Suprapubic skin (tissue), 4 donors: ENCODE measurements around the gene EPSTI1. TPM values are rescaled to one million over a fixed set of nuclear protein-coding genes. Genes with fewer than 3 reads are reported as not detected.

Source experiments
- DNase-seq, 2 donors: peaks; one replicate each; pipeline ENCODE4 v3.0.0-alpha.2; 2019; ENCODE audit warnings: low spot score in 2 of 2
- H3K27ac ChIP-seq: fragments of 200-600 bp; sonication (generic); one replicate; pipeline ENCODE4 v1.5.1; 2019
- H3K27me3 ChIP-seq: fragments of 200-600 bp; sonication (generic); one replicate; pipeline ENCODE4 v1.5.1; 2019
- H3K36me3 ChIP-seq: fragments of 200-600 bp; sonication (generic); one replicate; pipeline ENCODE4 v1.5.1; 2019
- H3K4me1 ChIP-seq: fragments of 200-600 bp; sonication (generic); one replicate; pipeline ENCODE4 v1.5.1; 2019
- H3K4me3 ChIP-seq: fragments of 200-600 bp; sonication (generic); one replicate; pipeline ENCODE4 v1.5.1; 2019; ENCODE audit warnings: mild to moderate bottlenecking
- H3K9me3 ChIP-seq: fragments of 200-600 bp; sonication (generic); one replicate; pipeline ENCODE4 v1.5.1; 2019
- EP300 ChIP-seq: sonication (generic); formaldehyde crosslinking; IDR thresholded peaks from one replicate; pipeline ENCODE4 v1.6.1; 2017; ENCODE audit warnings: antibody characterized with exemption
- POLR2A ChIP-seq, 2 donors: fragments of 450-650 bp; IDR thresholded peaks; one replicate each; pipeline ENCODE4 v1.6.1; 2017; ENCODE audit warnings: antibody characterized with exemption in 2 of 2, mild to moderate bottlenecking in 2 of 2, moderate library complexity in 2 of 2
- POLR2AphosphoS5 ChIP-seq, 3 donors: sonication (generic); formaldehyde crosslinking; IDR thresholded peaks; one replicate each; pipeline ENCODE4 v1.6.1; 2017; ENCODE audit warnings: antibody characterized with exemption in 3 of 3
- whole genome bisulfite sequencing: methylation state at CpG from one replicate; pipeline ENCODE4 v1.1.5; 2018; 5-methylcytosine and 5-hydroxymethylcytosine counted together
- total RNA-seq, 4 donors: library from RNA; depleted of rRNA; stranded (reverse); fragments of >200 nt; gene quantifications; one replicate each; pipeline ENCODE4 v1.1.0, GENCODE V29; 2016
- TF ChIP-seq, protein P1 (sequence below), 2 donors: fragments of 200-600 bp in 1 of 2; fragments of 450-650 bp in 1 of 2; sonication (generic) in 1 of 2; IDR thresholded peaks; one replicate each; pipeline ENCODE4 v1.5.1; 2016 to 2019; ENCODE audit warnings: antibody characterized with exemption in 2 of 2, mild to moderate bottlenecking in 1 of 2, moderate library complexity in 1 of 2

Gene EPSTI1
- total RNA-seq, 4 donors from 2014 or later: 0.53 to 2.7 (median 1.1) TPM

DNA sequence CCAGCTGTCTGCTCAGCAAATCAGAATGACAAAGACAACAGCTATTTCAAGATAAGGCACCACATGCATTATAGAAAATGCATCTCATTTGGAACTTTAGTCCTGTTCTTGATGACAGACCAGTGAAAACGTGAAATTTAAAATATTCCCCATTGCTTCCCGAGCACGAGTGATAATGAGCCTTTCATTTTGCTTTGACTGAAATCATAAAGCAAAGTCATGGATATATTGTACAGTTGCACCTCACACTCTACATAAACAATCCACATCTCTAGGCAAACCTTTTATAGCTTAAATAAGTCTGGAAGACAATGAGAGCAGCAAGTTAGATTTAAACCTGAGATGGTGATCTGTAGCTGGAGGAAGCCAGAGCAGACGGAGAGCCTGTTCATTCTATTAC lies 131.6 kb downstream of the EPSTI1 start:
- 90% methylated on average over 4 of the region's 4 CpGs for WGBS

DNA sequence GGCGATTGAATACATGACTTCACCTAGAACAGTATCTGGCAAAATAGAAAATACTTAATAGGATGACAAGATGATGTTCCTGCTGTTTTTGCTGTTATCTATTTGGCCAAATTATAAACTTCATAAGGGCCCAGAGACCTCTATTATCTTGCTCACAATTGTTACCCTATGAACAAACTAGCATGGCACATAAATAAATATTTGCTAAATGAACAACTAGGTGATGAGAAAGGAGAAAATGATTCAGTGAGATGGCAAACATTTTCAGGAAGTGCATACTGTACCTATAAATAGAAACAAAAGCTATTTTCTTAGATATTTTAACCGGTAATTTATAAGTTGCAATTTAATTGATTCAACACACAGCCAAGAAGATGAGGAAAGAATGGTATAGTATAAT lies 132.3 kb downstream of the EPSTI1 start:
- no peak overlapping the region for H3K27ac ChIP-seq
- no peaks in the 10 kb centered on the region for H3K36me3 ChIP-seq
- no peak overlapping the region for H3K4me3 ChIP-seq
- DNase-seq: no peak
- no peaks in the 10 kb centered on the region for H3K4me1 ChIP-seq
- 60% methylated on average over 2 of the region's 2 CpGs for WGBS
- H3K27me3 ChIP-seq: no peaks in the 10 kb centered on the region
- H3K9me3 ChIP-seq: no peaks in the 10 kb centered on the region
- TF ChIP-seq POLR2AphosphoS5 (IDR thresholded peaks at IDR 0.05) (no peak), EP300 (no peak), POLR2A (IDR thresholded peaks at IDR 0.05) (no peak)
- TF ChIP-seq, protein P1, sequence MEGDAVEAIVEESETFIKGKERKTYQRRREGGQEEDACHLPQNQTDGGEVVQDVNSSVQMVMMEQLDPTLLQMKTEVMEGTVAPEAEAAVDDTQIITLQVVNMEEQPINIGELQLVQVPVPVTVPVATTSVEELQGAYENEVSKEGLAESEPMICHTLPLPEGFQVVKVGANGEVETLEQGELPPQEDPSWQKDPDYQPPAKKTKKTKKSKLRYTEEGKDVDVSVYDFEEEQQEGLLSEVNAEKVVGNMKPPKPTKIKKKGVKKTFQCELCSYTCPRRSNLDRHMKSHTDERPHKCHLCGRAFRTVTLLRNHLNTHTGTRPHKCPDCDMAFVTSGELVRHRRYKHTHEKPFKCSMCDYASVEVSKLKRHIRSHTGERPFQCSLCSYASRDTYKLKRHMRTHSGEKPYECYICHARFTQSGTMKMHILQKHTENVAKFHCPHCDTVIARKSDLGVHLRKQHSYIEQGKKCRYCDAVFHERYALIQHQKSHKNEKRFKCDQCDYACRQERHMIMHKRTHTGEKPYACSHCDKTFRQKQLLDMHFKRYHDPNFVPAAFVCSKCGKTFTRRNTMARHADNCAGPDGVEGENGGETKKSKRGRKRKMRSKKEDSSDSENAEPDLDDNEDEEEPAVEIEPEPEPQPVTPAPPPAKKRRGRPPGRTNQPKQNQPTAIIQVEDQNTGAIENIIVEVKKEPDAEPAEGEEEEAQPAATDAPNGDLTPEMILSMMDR (IDR thresholded peaks at IDR 0.05): no peak

More for the DNA sequence above, 131.6 kb downstream of the EPSTI1 start:
- no peaks in the 10 kb centered on the region for H3K27me3 ChIP-seq
- H3K9me3 ChIP-seq: no peaks in the 10 kb centered on the region
- no peaks in the 10 kb centered on the region for H3K36me3 ChIP-seq
- H3K4me1 ChIP-seq: peaks cover 5% of the 10 kb centered on the region
- H3K4me3 ChIP-seq: no peak overlapping the region
- H3K27ac ChIP-seq: no peak overlapping the region
- no peak for TF ChIP-seq EP300
- no peak for TF ChIP-seq POLR2A (IDR thresholded peaks at IDR 0.05)
- no peak for TF ChIP-seq POLR2AphosphoS5 (IDR thresholded peaks at IDR 0.05)
- TF ChIP-seq, protein P1 (IDR thresholded peaks at IDR 0.05): no peak
- no peak for DNase-seq

DNA sequence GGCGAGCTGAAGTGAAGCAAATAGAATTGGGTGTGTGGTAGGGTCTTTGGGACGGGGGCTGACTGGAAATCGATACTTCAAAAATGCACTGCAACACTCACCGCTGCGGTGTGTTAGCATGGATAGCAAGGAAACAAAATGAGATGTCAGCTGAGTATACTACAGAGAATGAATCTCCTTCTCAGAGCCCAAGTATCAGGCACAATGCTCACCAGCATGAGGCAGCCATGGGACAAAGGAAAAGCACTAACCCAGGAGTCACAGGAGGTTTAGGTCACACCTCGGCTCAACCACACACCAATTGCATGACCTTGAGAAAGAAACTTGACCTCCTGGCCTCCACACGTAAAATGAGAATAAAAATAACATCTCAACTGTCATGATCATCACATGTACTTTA lies 136.6 kb downstream of the EPSTI1 start:
- H3K27ac ChIP-seq: no peak overlapping the region
- TF ChIP-seq POLR2A (IDR thresholded peaks at IDR 0.05) (no peak), POLR2AphosphoS5 (IDR thresholded peaks at IDR 0.05) (no peak)
- no peak for DNase-seq
- H3K4me1 ChIP-seq: no peaks in the 10 kb centered on the region
- no peak overlapping the region for H3K4me3 ChIP-seq
- H3K36me3 ChIP-seq: no peaks in the 10 kb centered on the region
- H3K27me3 ChIP-seq: no peaks in the 10 kb centered on the region
- no peaks in the 10 kb centered on the region for H3K9me3 ChIP-seq
- WGBS: 81% methylated on average over 7 of the region's 7 CpGs

DNA sequence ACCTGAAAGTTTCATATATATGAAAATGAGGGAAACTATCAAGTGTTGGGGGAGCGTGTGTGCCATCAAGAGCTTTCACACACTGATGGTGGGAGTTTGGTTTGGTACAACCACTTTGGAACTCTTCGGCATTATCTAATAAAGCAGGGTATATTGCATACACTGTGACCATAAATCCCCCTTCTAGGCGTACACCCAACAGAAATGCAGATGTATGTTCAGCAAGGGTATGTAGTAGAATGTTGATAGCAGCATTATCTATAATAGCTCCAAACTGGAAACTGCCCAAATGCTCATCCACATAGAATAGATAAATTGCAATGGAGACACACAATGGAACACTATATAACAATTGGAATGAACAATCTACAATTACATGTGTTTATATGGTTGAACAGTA lies 139.9 kb downstream of the EPSTI1 start:
- no peaks in the 10 kb centered on the region for H3K9me3 ChIP-seq
- no peaks in the 10 kb centered on the region for H3K27me3 ChIP-seq
- no peaks in the 10 kb centered on the region for H3K4me1 ChIP-seq
- H3K27ac ChIP-seq: no peak overlapping the region
- no peaks in the 10 kb centered on the region for H3K36me3 ChIP-seq
- no peak overlapping the region for H3K4me3 ChIP-seq
- TF ChIP-seq POLR2AphosphoS5 (IDR thresholded peaks at IDR 0.05): no peak
- TF ChIP-seq, protein P1 (IDR thresholded peaks at IDR 0.05): no peak
- TF ChIP-seq POLR2A (IDR thresholded peaks at IDR 0.05): no peak
- TF ChIP-seq EP300: no peak
- no peak for DNase-seq
- 87% methylated on average over 3 of the region's 3 CpGs for WGBS

DNA sequence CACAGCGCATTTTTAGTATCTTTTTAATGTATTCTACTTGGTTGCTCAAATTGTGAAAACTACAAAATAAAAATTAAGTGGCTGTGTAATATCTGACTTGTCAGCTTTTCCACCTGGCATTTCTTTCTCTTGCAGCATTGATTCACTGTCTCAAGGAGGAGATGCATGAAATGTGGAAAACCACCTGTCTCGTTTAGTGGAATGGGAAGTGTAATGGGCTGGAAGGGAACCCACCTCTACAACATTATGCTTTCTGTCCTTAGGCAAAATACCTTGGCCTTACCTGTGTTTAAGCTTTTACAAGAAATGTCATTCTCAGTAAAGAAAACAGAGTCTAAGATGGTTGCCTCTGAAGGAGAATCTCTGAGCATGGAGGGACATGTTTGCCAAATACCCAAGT lies 142.8 kb downstream of the EPSTI1 start:
- TF ChIP-seq POLR2A (IDR thresholded peaks at IDR 0.05) (no peak), EP300 (no peak), POLR2AphosphoS5 (IDR thresholded peaks at IDR 0.05) (no peak)
- TF ChIP-seq, protein P1 (IDR thresholded peaks at IDR 0.05): no peak
- Histone ChIP-seq H3K4me3 (no peak overlapping the region), H3K9me3 (no peaks in the 10 kb centered on the region), H3K4me1 (no peaks in the 10 kb centered on the region), H3K27ac (no peak overlapping the region), H3K36me3 (no peaks in the 10 kb centered on the region), H3K27me3 (no peaks in the 10 kb centered on the region)
- WGBS: 76% methylated on average over 2 of the region's 2 CpGs
- DNase-seq: no peak
